ENCODE data around the gene CHRNA4. TPM values are rescaled to one million over a fixed set of nuclear protein-coding genes. Genes with fewer than 3 reads are reported as not detected.

CHRNA4 gene
- total RNA-seq, 4 donors from 2014 or later: 0.13 TPM; not detected in 3

DNA sequence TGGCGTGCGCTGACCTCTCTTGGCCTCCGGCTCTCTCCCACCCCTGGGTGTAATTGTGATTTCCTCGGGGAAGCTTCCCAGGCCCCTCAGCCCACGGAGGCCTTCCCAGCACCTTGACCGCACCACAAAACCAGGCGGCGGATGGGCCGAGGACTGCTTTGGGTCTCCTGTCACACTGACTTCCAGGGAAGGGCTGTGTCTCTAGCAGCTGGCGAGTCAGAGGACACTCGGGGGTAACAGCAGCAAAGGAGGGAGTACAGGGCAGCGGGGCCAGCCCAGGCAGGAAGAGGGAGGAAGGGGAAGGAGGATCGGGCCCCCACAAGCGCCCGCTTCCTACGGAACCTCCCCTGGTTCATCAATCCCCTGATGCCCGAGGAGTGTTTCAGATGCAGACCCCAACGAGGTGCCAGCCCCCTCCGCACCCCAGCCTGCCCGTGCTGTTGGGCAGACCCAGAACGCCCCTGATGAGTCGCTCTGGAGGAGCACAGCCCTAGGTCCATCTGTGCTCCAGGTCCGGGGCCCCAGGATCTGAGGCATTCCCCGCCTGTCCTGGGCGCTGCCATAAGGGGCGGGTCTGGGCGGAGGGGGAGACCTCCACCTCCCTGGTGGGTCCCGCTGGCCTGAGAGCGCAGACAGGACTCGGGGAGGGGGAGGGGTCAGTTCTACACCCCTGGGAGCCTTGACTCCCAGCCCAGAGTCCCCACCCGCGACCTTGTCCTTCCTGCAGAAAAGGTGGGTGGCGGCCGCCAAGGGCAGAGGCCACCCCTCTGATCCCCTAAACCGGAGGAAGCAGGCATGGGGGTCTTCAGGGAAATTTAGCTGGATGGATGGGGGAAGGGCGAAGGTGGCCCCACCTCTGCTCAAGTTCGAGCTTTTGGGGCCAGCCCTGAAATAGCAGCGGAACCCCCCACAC, 956 bp downstream of the CHRNA4 start:
- TF ChIP-seq, protein P1, sequence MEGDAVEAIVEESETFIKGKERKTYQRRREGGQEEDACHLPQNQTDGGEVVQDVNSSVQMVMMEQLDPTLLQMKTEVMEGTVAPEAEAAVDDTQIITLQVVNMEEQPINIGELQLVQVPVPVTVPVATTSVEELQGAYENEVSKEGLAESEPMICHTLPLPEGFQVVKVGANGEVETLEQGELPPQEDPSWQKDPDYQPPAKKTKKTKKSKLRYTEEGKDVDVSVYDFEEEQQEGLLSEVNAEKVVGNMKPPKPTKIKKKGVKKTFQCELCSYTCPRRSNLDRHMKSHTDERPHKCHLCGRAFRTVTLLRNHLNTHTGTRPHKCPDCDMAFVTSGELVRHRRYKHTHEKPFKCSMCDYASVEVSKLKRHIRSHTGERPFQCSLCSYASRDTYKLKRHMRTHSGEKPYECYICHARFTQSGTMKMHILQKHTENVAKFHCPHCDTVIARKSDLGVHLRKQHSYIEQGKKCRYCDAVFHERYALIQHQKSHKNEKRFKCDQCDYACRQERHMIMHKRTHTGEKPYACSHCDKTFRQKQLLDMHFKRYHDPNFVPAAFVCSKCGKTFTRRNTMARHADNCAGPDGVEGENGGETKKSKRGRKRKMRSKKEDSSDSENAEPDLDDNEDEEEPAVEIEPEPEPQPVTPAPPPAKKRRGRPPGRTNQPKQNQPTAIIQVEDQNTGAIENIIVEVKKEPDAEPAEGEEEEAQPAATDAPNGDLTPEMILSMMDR (IDR thresholded peaks at IDR 0.05): no peak
- no peak for TF ChIP-seq POLR2A (IDR thresholded peaks at IDR 0.05)
- no peak overlapping the region for H3K4me3 ChIP-seq (ENCODE audit: low read depth, poor library complexity, severe bottlenecking)
- intact Hi-C loops (cut with DNase I; ENCODE audit: low total_unique reads): no loop called here
- WGBS, 2 donors: 33 to 34% methylated on average over 31 to 37 of the region's 38 CpGs
- no peak for DNase-seq (ENCODE audit: low spot score in 2 of 2)

DNA sequence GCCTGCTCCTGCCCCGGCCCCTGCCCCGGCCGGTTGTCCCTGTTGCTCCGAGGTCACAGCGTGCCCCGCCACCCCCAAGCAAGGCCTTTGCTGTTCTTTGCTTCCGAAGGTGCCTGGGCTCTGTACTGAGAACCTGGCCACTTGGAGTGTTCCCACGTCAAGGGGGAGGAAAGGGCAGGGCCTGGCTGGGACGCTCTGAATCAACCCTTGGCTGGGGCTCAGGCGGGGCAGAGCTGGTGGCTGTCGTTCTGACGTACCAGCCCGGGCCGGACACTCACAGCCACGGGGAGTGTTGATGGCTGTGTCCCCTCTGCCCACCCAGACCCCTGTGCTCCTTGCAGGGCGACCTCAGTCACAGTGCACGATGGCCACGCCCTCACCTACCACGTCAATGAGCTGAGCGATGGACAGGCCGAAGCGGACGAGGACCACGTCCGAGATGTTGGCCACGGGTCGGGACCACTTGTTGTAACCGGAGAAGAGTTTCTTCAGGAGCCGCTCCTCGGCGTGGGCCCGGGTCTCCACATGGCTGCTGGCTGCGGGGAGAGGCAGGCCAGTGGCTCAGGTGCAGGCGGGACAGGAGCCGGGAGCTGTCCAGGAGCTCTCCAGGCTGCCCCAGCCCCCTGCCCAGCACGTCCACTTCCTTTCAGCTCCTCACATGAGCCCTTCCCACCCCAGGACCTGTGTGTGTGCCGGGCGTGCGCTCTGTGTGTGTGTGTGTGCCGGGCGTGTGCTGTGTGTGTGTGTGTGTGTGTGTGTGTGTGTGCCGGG, 1.8 kb downstream of the CHRNA4 start:
- 85 to 87% methylated on average over 35 to 42 of the region's 42 CpGs for WGBS, 2 donors
- H3K4me3 ChIP-seq (ENCODE audit: low read depth, poor library complexity, severe bottlenecking): no peak overlapping the region
- intact Hi-C loops (cut with DNase I; ENCODE audit: low total_unique reads): no loop called here
- TF ChIP-seq, protein P1 (IDR thresholded peaks at IDR 0.05): no peak
- TF ChIP-seq POLR2A (IDR thresholded peaks at IDR 0.05): no peak
- no peak for DNase-seq (ENCODE audit: low spot score in 2 of 2)

DNA sequence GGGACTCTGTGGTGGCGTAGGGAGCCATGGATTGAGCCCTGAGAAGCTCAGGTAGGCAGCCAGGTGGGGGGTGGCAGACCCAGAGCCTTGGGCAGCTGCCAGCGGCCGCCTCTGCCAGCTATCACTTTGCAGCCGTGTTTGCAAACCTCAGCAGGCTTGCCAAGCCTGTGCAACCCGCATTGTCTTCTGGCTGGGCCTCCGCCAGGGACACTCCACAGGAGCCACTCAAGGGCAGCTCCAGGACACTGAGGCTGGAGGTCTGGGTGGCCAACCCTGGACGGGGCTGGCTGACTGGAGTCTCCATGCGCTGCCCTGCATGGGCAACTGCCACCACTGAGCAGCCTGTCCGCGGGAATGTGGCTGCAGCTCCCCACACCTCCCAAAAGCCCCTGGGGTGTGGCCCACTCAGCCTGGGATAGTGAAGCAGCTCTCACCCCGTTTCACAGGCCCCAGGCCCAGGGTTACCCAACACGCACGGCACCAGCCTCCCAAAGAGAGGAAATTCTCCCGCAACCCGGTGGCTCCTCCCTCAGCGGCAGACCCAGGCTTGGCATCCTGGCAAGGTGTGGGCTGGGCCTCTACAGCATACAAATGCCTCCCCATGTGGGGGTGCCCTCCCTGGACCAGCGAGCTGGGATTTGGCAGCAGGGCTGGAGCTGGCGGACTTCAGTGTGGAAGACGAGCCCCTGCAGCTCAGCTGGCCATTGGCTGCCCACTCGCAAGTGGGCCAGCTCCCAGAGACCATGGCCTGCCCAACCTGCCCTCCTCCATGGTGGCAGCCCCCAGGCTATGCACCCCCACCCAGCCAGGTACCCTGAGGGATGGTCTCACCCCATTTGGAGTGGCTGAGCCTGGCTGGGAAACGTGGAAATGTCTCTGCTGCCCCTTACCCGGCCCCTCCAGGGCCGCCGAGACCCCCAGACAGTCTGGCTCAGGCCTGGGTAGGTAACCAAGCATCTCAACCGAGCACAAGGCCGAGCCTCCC, 2.9 kb downstream of the CHRNA4 start:
- intact Hi-C loops (cut with DNase I; ENCODE audit: low total_unique reads): no loop called here
- 22 to 55% methylated on average over 4 to 26 of the region's 26 CpGs for WGBS, 2 donors
- no peak overlapping the region for H3K4me3 ChIP-seq (ENCODE audit: low read depth, poor library complexity, severe bottlenecking)
- DNase-seq (ENCODE audit: low spot score in 2 of 2): no peak
- TF ChIP-seq, protein P1 (IDR thresholded peaks at IDR 0.05): no peak
- TF ChIP-seq POLR2A (IDR thresholded peaks at IDR 0.05): no peak

DNA sequence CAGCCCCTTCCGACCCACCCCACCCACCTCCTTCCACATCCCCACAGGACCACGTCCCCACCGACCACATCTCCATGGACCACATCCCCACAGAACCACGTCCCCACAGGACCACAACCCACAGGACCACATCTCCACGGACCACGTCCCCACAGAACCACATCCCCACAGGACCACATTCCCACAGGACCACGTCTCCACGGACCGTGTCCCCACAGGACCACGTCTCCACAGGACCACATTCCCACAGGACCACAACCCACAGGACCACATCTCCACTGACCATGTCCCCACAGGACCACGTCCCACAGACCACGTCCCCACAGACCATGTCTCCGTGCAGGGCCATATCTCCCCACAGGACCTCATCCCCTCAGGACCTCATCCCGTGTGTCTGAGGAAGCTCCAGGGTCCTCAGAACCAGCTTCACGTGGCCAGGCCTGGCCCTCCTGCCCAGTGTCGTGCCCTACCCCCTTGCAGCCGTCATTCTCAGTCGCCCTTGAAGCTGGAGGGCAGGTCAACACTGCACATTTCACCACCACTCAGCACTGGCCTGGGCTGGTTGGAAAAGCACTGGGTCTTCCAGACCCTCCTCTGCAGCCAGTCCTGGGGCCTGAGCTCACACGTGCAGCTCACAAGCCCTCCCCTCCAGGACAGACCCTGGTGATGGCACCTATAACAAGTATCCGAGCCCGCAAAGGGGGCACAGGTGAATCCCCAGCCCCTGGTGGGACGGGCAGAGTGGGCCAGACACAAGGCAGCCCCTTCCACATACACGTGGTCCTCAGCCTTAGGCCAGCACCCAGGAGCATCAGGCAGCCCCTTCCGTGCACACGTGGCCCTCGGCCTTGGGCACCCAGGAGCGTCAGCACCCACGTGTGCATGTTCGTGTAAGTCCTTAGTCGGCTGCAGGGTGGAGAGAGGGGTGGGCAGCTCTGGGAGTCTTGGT, 3.9 kb downstream of the CHRNA4 start:
- 60 to 71% methylated on average over 26 to 29 of the region's 30 CpGs for WGBS, 2 donors
- no peak for DNase-seq (ENCODE audit: low spot score in 2 of 2)
- intact Hi-C loops (cut with DNase I; ENCODE audit: low total_unique reads): no loop called here
- H3K4me3 ChIP-seq (ENCODE audit: low read depth, poor library complexity, severe bottlenecking): no peak overlapping the region
- TF ChIP-seq POLR2A (IDR thresholded peaks at IDR 0.05): no peak
- TF ChIP-seq, protein P1 (IDR thresholded peaks at IDR 0.05): no peak
